Measurements from ENCODE around the gene GPR142.

- TF ChIP-seq CSDC2 (CRISPR knock-in tag; IDR thresholded peaks at IDR 0.05): no peak
- TF ChIP-seq ESRRG (CRISPR knock-in tag; IDR thresholded peaks at IDR 0.05): no peak
- TF ChIP-seq ZFP30 (CRISPR knock-in tag; IDR thresholded peaks at IDR 0.05): no peak
- no peak for TF ChIP-seq ZFP3 (CRISPR knock-in tag; IDR thresholded peaks at IDR 0.05)
- TF ChIP-seq OSR1 (CRISPR knock-in tag; IDR thresholded peaks at IDR 0.05): no peak
- TF ChIP-seq PATZ1 (CRISPR knock-in tag; IDR thresholded peaks at IDR 0.05; ENCODE audit: borderline replicate concordance): no peak
- TF ChIP-seq ZNF565 (CRISPR knock-in tag; conservative IDR thresholded peaks at IDR 0.05; ENCODE audit: low read depth): no peak
- no peak for TF ChIP-seq PPARA (CRISPR knock-in tag; IDR thresholded peaks at IDR 0.05; ENCODE audit: borderline replicate concordance)
- TF ChIP-seq RARB (CRISPR knock-in tag; IDR thresholded peaks at IDR 0.05): no peak
- TF ChIP-seq, protein P1, sequence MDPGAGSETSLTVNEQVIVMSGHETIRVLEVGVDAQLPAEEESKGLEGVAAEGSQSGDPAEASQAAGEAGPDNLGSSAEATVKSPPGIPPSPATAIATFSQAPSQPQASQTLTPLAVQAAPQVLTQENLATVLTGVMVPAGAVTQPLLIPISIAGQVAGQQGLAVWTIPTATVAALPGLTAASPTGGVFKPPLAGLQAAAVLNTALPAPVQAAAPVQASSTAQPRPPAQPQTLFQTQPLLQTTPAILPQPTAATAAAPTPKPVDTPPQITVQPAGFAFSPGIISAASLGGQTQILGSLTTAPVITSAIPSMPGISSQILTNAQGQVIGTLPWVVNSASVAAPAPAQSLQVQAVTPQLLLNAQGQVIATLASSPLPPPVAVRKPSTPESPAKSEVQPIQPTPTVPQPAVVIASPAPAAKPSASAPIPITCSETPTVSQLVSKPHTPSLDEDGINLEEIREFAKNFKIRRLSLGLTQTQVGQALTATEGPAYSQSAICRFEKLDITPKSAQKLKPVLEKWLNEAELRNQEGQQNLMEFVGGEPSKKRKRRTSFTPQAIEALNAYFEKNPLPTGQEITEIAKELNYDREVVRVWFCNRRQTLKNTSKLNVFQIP (CRISPR knock-in tag; IDR thresholded peaks at IDR 0.05; ENCODE audit: borderline replicate concordance, low read depth): no peak
- no peak for TF ChIP-seq ARNTL (CRISPR knock-in tag; IDR thresholded peaks at IDR 0.05; ENCODE audit: borderline replicate concordance, low read depth)
Observed at GRCh38 chr17:74334393-74335039, 32.8 kb upstream of the GPR142 start.
